Liver (tissue), 9 donors: ENCODE data around the gene CA10. TPM values are rescaled to one million over a fixed set of nuclear protein-coding genes. Genes with fewer than 3 reads are reported as not detected.

Experiments used
- DNase-seq: peaks from one replicate; pipeline ENCODE4 v3.0.0-alpha.2; 2017; ENCODE audit warnings: low spot score
- H3K27ac ChIP-seq, 2 donors: one replicate each; pipeline ENCODE4 v1.7.0; 2013; ENCODE audit warnings: inconsistent platforms in 2 of 2, low read length in 2 of 2, control low read depth in 1 of 2, low read depth in 1 of 2, mild to moderate bottlenecking in 1 of 2
- H3K27me3 ChIP-seq, 4 donors: one replicate each; pipeline versions ENCODE4 v1.6.1 to v1.7.0; 2013; ENCODE audit warnings: low read length in 3 of 4, inconsistent platforms in 1 of 4, mild to moderate bottlenecking in 1 of 4, moderate library complexity in 1 of 4; ENCODE audit not compliant: control insufficient read depth in 4 of 4, insufficient read depth in 4 of 4
- H3K36me3 ChIP-seq, 4 donors: one replicate each; pipeline versions ENCODE4 v1.6.1 to v1.7.0; 2013; ENCODE audit warnings: low read length in 3 of 4, mild to moderate bottlenecking in 3 of 4, low read depth in 1 of 4, moderate library complexity in 1 of 4; ENCODE audit not compliant: control insufficient read depth in 4 of 4, insufficient read depth in 3 of 4
- H3K4me1 ChIP-seq, 4 donors: one replicate each; pipeline versions ENCODE4 v1.6.1 to v1.7.0; 2013; ENCODE audit warnings: low read length in 3 of 4, mild to moderate bottlenecking in 3 of 4, moderate library complexity in 1 of 4; ENCODE audit not compliant: control insufficient read depth in 4 of 4, insufficient read depth in 4 of 4
- H3K4me3 ChIP-seq, 3 donors: one replicate each; pipeline versions ENCODE4 v1.6.1 to v1.7.0; 2013; ENCODE audit warnings: low read length in 3 of 3, control low read depth in 1 of 3, low read depth in 1 of 3, mild to moderate bottlenecking in 1 of 3
- H3K9ac ChIP-seq, 2 donors: one replicate each; pipeline ENCODE4 v1.7.0; 2013; ENCODE audit warnings: low read length in 2 of 2, mild to moderate bottlenecking in 2 of 2, moderate library complexity in 2 of 2, control low read depth in 1 of 2, low read depth in 1 of 2
- H3K9me3 ChIP-seq, 4 donors: one replicate each; pipeline versions ENCODE4 v1.6.1 to v1.7.0; 2013; ENCODE audit warnings: low read length in 3 of 4; ENCODE audit not compliant: control insufficient read depth in 4 of 4
- ATF3 ChIP-seq: IDR thresholded peaks from 2 replicates; pipeline ENCODE4 v1.6.1; 2016; ENCODE audit warnings: antibody characterized with exemption
- CTCF ChIP-seq: fragments of 150-350 bp; IDR thresholded peaks from 2 replicates; pipeline ENCODE4 v1.5.1; 2017; ENCODE audit warnings: improper control_type of control experiment, low read depth, low read length; ENCODE audit not compliant: missing input control
- EGR1 ChIP-seq, 2 donors: IDR thresholded peaks; 2 replicates each; pipeline ENCODE4 v1.6.1; 2016 to 2018; ENCODE audit warnings: antibody characterized with exemption in 2 of 2, low read depth in 2 of 2
- FOXA1 ChIP-seq: IDR thresholded peaks from 2 replicates; pipeline ENCODE4 v1.6.1; 2016; ENCODE audit warnings: antibody characterized with exemption
- FOXA2 ChIP-seq: IDR thresholded peaks from 2 replicates; pipeline ENCODE4 v1.6.1; 2016; ENCODE audit warnings: antibody characterized with exemption
- GABPA ChIP-seq, 2 donors: IDR thresholded peaks in 1 of 2; conservative IDR thresholded peaks in 1 of 2; 2 replicates each; pipeline ENCODE4 v1.6.1; 2016; ENCODE audit warnings: antibody characterized with exemption in 2 of 2, mild to moderate bottlenecking in 1 of 2, moderate library complexity in 1 of 2
- HNF4A ChIP-seq, 2 donors: conservative IDR thresholded peaks; 2 replicates each; pipeline ENCODE4 v1.6.1; 2016; ENCODE audit warnings: antibody characterized with exemption in 2 of 2, mild to moderate bottlenecking in 2 of 2
- HNF4G ChIP-seq: IDR thresholded peaks from 2 replicates; pipeline ENCODE4 v1.6.1; 2016; ENCODE audit warnings: antibody characterized with exemption
- JUND ChIP-seq, 2 donors: IDR thresholded peaks; 2 replicates each; pipeline ENCODE4 v1.6.1; 2016; ENCODE audit warnings: antibody characterized with exemption in 2 of 2
- MAX ChIP-seq: IDR thresholded peaks from 2 replicates; pipeline ENCODE4 v1.6.1; 2016; ENCODE audit warnings: antibody characterized with exemption
- NR2F2 ChIP-seq: IDR thresholded peaks from 2 replicates; pipeline ENCODE4 v1.6.1; 2016; ENCODE audit warnings: antibody characterized with exemption
- RAD21 ChIP-seq, 2 donors: IDR thresholded peaks; 2 replicates each; pipeline ENCODE4 v1.6.1; 2016; ENCODE audit warnings: antibody characterized with exemption in 2 of 2, mild to moderate bottlenecking in 2 of 2
- REST ChIP-seq: IDR thresholded peaks from 2 replicates; pipeline ENCODE4 v1.6.1; 2016; ENCODE audit warnings: antibody characterized with exemption, mild to moderate bottlenecking
- RXRA ChIP-seq, 2 donors: IDR thresholded peaks; 2 replicates each; pipeline ENCODE4 v1.6.1; 2017 to 2018; ENCODE audit warnings: antibody characterized with exemption in 2 of 2, mild to moderate bottlenecking in 1 of 2
- SP1 ChIP-seq: IDR thresholded peaks from 2 replicates; pipeline ENCODE4 v1.6.1; 2018; ENCODE audit warnings: antibody characterized with exemption, mild to moderate bottlenecking
- TAF1 ChIP-seq: conservative IDR thresholded peaks from 2 replicates; pipeline ENCODE4 v1.6.1; 2016; ENCODE audit warnings: antibody characterized with exemption, mild to moderate bottlenecking
- YY1 ChIP-seq: IDR thresholded peaks from 2 replicates; pipeline ENCODE4 v1.6.1; 2016; ENCODE audit warnings: antibody characterized with exemption, mild to moderate bottlenecking
- ZBTB33 ChIP-seq: IDR thresholded peaks from 2 replicates; pipeline ENCODE4 v1.6.1; 2016; ENCODE audit warnings: antibody characterized with exemption
- WGBS: extraction: QIAGEN DNeasy Blood & Tissue Kit; methylation state at CpG from one replicate; pipeline ENCODE4 v1.1.7; 2013; 5-methylcytosine and 5-hydroxymethylcytosine counted together
- polyA plus RNA-seq, 2 donors: library from polyadenylated mRNA; stranded (reverse) in 1 of 2; unstranded in 1 of 2; fragments of 200-250 nt in 1 of 2; fragments of >200 nt in 1 of 2; fragmentation: Nextera tagmentation in 1 of 2; extraction: Ambion mirVana in 1 of 2; gene quantifications; one replicate each; pipeline versions ENCODE4 v1.2.1 to v1.2.3, GENCODE V29; 2013 to 2015
- total RNA-seq, 2 donors: library from RNA; depleted of rRNA; stranded (reverse); fragments of >200 nt; gene quantifications; one replicate each; pipeline ENCODE4 v1.2.3, GENCODE V29; 2014
- donor health status: healthy.
- donor health status: healthy.
- donor health status: healthy.
- donor health status: healthy.
- donor health status: healthy.

CA10 gene
- total and polyA plus RNA-seq, 4 donors: 0.05 TPM; not detected in 3

GRCh38 chr17:51815097-51815496, 343.4 kb downstream of the CA10 start:
- Histone ChIP-seq H3K4me3 (no peak overlapping the region), H3K9me3 (no peaks in the 10 kb centered on the region), H3K27me3 (no peaks in the 10 kb centered on the region), H3K27ac (no peak overlapping the region), H3K36me3 (no peaks in the 10 kb centered on the region), H3K9ac (no peak overlapping the region), H3K4me1 (no peaks in the 10 kb centered on the region)
- no peak for DNase-seq
- 66% methylated on average over 4 of the region's 4 CpGs for WGBS
- TF ChIP-seq ATF3 (no peak), JUND (IDR thresholded peaks at IDR 0.05) (no peak)

- no peak for DNase-seq
- no peaks in the 10 kb centered on the region for H3K9me3 ChIP-seq
- H3K4me1 ChIP-seq: no peaks in the 10 kb centered on the region
- H3K4me3 ChIP-seq: no peak overlapping the region
- no peak overlapping the region for H3K27ac ChIP-seq
- no peaks in the 10 kb centered on the region for H3K27me3 ChIP-seq
- H3K36me3 ChIP-seq: no peaks in the 10 kb centered on the region
- no peak overlapping the region for H3K9ac ChIP-seq
- TF ChIP-seq ZBTB33 (no peak), ATF3 (no peak), RAD21 (IDR thresholded peaks at IDR 0.05) (no peak), GABPA (IDR thresholded peaks at IDR 0.05 in 1 of 2, conservative IDR thresholded peaks at IDR 0.05 in 1 of 2) (no peak), CTCF (no peak), TAF1 (no peak), SP1 (no peak), RXRA (IDR thresholded peaks at IDR 0.05) (no peak), FOXA2 (no peak), YY1 (no peak), HNF4G (no peak), FOXA1 (no peak), NR2F2 (no peak), EGR1 (IDR thresholded peaks at IDR 0.05; ENCODE audit: low read depth in 2 of 2) (no peak)
These were observed 344.0 kb downstream of the CA10 start for GRCh38 chr17:51814521-51814920.

GRCh38 chr17:51813784-51814174, 344.7 kb downstream of the CA10 start:
- H3K36me3 ChIP-seq: no peaks in the 10 kb centered on the region
- no peak overlapping the region for H3K4me3 ChIP-seq
- no peak overlapping the region for H3K9ac ChIP-seq
- 85% methylated on average over 1 of the region's 1 CpG for WGBS
- no peaks in the 10 kb centered on the region for H3K27me3 ChIP-seq
- no peak for DNase-seq
- H3K4me1 ChIP-seq: no peaks in the 10 kb centered on the region
- no peaks in the 10 kb centered on the region for H3K9me3 ChIP-seq
- no peak overlapping the region for H3K27ac ChIP-seq
- no peak for TF ChIP-seq REST
- no peak for TF ChIP-seq YY1
- no peak for TF ChIP-seq FOXA1
- no peak for TF ChIP-seq JUND (IDR thresholded peaks at IDR 0.05)
- no peak for TF ChIP-seq RXRA (IDR thresholded peaks at IDR 0.05)
- TF ChIP-seq ATF3: no peak
- TF ChIP-seq GABPA (IDR thresholded peaks at IDR 0.05 in 1 of 2, conservative IDR thresholded peaks at IDR 0.05 in 1 of 2): no peak
- no peak for TF ChIP-seq HNF4A (conservative IDR thresholded peaks at IDR 0.05)
- no peak for TF ChIP-seq HNF4G
- TF ChIP-seq MAX: no peak
- no peak for TF ChIP-seq FOXA2
- TF ChIP-seq EGR1 (IDR thresholded peaks at IDR 0.05; ENCODE audit: low read depth in 2 of 2): no peak
- no peak for TF ChIP-seq RAD21 (IDR thresholded peaks at IDR 0.05)
- no peak for TF ChIP-seq NR2F2
